DND-41 (cell line): ENCODE results near the gene TMEM242.
"Not testable (repeated sequence)": the region's sequence is repeated elsewhere in the genome, so short reads cannot be mapped to it uniquely, and the experiment has no call there.

Experiments used
- ATAC-seq: fragments of 200-7000 bp; cut with Tn5 transposase; 3 replicates; pipeline ENCODE4 v1.9.1; 2021; ENCODE audit warnings: low read depth; ENCODE audit not compliant: insufficient read depth
- DNase-seq: peaks from one replicate; pipeline ENCODE4 v3.0.0-alpha.2; 2020
- H2AFZ ChIP-seq: 2 replicates; pipeline ENCODE4 v1.6.0; 2012; ENCODE audit warnings: low read depth, low read length
- H3K27ac ChIP-seq: 2 replicates; pipeline ENCODE4 v1.5.1; 2012; ENCODE audit warnings: low read length, inconsistent platforms
- H3K27me3 ChIP-seq: fragments of 200-600 bp; sonication (generic); 2 replicates; pipeline ENCODE4 v1.6.0; 2012; ENCODE audit warnings: low read length, mild to moderate bottlenecking, inconsistent platforms; ENCODE audit not compliant: insufficient read depth, poor library complexity
- H3K36me3 ChIP-seq: 2 replicates; pipeline ENCODE4 v1.5.1; 2012; ENCODE audit warnings: low read length, inconsistent platforms; ENCODE audit not compliant: insufficient read depth
- H3K4me1 ChIP-seq: 2 replicates; pipeline ENCODE4 v1.5.1; 2012; ENCODE audit warnings: mild to moderate bottlenecking, low read length; ENCODE audit not compliant: insufficient read depth
- H3K4me2 ChIP-seq: 2 replicates; pipeline ENCODE4 v1.6.0; 2012; ENCODE audit warnings: mild to moderate bottlenecking, moderate library complexity, low read length, inconsistent platforms; ENCODE audit not compliant: insufficient read depth
- H3K4me3 ChIP-seq, 2 experiments: fragments of 200-600 bp in 1 of 2; shearing (Covaris generic) in 1 of 2; 2 replicates each; pipeline ENCODE4 v1.5.1; 2012 to 2016; ENCODE audit warnings: inconsistent platforms in 2 of 2, low read length in 2 of 2, mild to moderate bottlenecking in 2 of 2, low read depth in 1 of 2, moderate library complexity in 1 of 2
- H3K79me2 ChIP-seq: 2 replicates; pipeline ENCODE4 v1.6.0; 2012; ENCODE audit warnings: low read length, inconsistent platforms; ENCODE audit not compliant: insufficient read depth
- H3K9ac ChIP-seq: 2 replicates; pipeline ENCODE4 v1.6.0; 2012; ENCODE audit warnings: low read depth, mild to moderate bottlenecking, inconsistent platforms, low read length, moderate library complexity
- H3K9me3 ChIP-seq: 2 replicates; pipeline ENCODE4 v1.5.1; 2012; ENCODE audit warnings: low read length, moderate library complexity, mild to moderate bottlenecking, inconsistent platforms; ENCODE audit not compliant: insufficient read depth, severe bottlenecking
- H4K20me1 ChIP-seq: 2 replicates; pipeline ENCODE4 v1.6.0; 2012; ENCODE audit warnings: low read length; ENCODE audit not compliant: insufficient read depth
- CTCF ChIP-seq: IDR thresholded peaks from 2 replicates; pipeline ENCODE4 v1.5.1; 2012; ENCODE audit warnings: borderline replicate concordance, low read length, moderate library complexity, mild to moderate bottlenecking; ENCODE audit not compliant: poor library complexity, severe bottlenecking; ENCODE audit errors: extremely low read depth
- EZH2 ChIP-seq: IDR thresholded peaks from 3 replicates; pipeline ENCODE4 v1.6.1; 2012; ENCODE audit warnings: borderline replicate concordance, low read depth, mild to moderate bottlenecking, moderate library complexity, low read length, inconsistent platforms; ENCODE audit not compliant: severe bottlenecking

TMEM242 gene

GRCh38 chr6:157339432-157339831, 16.1 kb upstream of the TMEM242 start:
- no peaks in the 10 kb centered on the region for H3K79me2 ChIP-seq
- no peak overlapping the region for H3K9ac ChIP-seq
- H3K4me3 ChIP-seq = no peak overlapping the region
- peaks cover 8% of the 10 kb centered on the region for H3K27me3 ChIP-seq
- no peaks in the 10 kb centered on the region for H3K4me1 ChIP-seq
- no peak for ATAC-seq
- no peak overlapping the region for H2AFZ ChIP-seq
- H3K4me2 ChIP-seq = no peak overlapping the region
- DNase-seq = no peak
- TF ChIP-seq EZH2 (no peak), CTCF (peak; percentile 9)
- no peak overlapping the region for H3K27ac ChIP-seq
- H3K36me3 ChIP-seq = no peaks in the 10 kb centered on the region
- no peaks in the 10 kb centered on the region for H4K20me1 ChIP-seq
- no peaks in the 10 kb centered on the region for H3K9me3 ChIP-seq

- TF ChIP-seq CTCF (no peak), EZH2 (no peak)
Observed at GRCh38 chr6:157337751-157338150, 14.4 kb upstream of the TMEM242 start.

GRCh38 chr6:157337276-157337675, 14.0 kb upstream of the TMEM242 start:
- not testable (repeated sequence) for H3K36me3 ChIP-seq, H3K4me2 ChIP-seq, H3K4me1 ChIP-seq, H3K9me3 ChIP-seq, H3K4me3 ChIP-seq, DNase-seq, H3K9ac ChIP-seq, H2AFZ ChIP-seq, H3K27me3 ChIP-seq, H3K79me2 ChIP-seq, H4K20me1 ChIP-seq, H3K27ac ChIP-seq, ATAC-seq

More at GRCh38 chr6:157337751-157338150, 14.4 kb upstream of the TMEM242 start:
- Histone ChIP-seq H3K9ac (no peak overlapping the region), H3K36me3 (no peaks in the 10 kb centered on the region), H3K4me1 (no peaks in the 10 kb centered on the region), H3K4me3 (no peak overlapping the region), H3K27ac (no peak overlapping the region), H3K4me2 (no peak overlapping the region), H4K20me1 (no peaks in the 10 kb centered on the region), H2AFZ (no peak overlapping the region), H3K9me3 (no peaks in the 10 kb centered on the region), H3K27me3 (peaks cover 4% of the 10 kb centered on the region), H3K79me2 (no peaks in the 10 kb centered on the region)
- DNase-seq (no peak), ATAC-seq (no peak)

DNA sequence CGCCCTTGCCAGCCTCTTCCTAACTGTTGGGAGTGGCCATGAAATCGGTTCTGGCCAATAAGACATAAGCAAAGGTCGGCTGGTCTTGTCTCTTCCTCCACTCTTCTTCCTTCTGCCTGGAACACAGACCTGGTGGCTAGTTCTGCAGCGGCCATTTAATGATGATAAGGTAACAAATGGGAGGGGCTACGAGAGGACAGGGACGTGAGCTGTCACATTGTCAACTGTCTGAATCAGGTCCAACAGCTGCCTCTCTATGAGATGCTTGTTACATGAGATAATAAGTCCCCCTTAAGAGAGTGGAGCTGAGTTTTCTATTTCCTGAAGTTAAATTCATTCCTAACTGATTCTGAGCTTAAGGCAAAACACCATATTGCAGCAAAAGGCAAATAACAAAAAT, 12.5 kb upstream of the TMEM242 start:
- Histone ChIP-seq H3K4me3 (no peak overlapping the region), H4K20me1 (no peaks in the 10 kb centered on the region), H2AFZ (no peak overlapping the region), H3K79me2 (no peaks in the 10 kb centered on the region), H3K9ac (no peak overlapping the region), H3K4me2 (no peak overlapping the region), H3K9me3 (no peaks in the 10 kb centered on the region), H3K27ac (no peak overlapping the region), H3K36me3 (no peaks in the 10 kb centered on the region), H3K27me3 (peaks cover 8% of the 10 kb centered on the region), H3K4me1 (no peaks in the 10 kb centered on the region)
- ATAC-seq = no peak
- TF ChIP-seq EZH2 (no peak), CTCF (no peak)
- DNase-seq = no peak
